ENCODE measurements around the gene CASQ2.

The CASQ2 gene

GRCh38 chr1:115726161-115726560 lies 42.4 kb downstream of the CASQ2 start:
- no peak for TF ChIP-seq CTCF (IDR thresholded peaks at IDR 0.05; ENCODE audit: low read depth, low read length, missing control alignments)
- no peak for DNase-seq (ENCODE audit: extremely low read depth, low read depth)

GRCh38 chr1:115725600-115725999 lies 42.9 kb downstream of the CASQ2 start:
- TF ChIP-seq CTCF (IDR thresholded peaks at IDR 0.05; ENCODE audit: low read depth, low read length, missing control alignments), result no peak
- no peak overlapping the region for H3K4me3 ChIP-seq (replicated peaks; ENCODE audit: low read depth, low read length)

More at GRCh38 chr1:115726161-115726560, 42.4 kb downstream of the CASQ2 start:
- no peak overlapping the region for H3K4me3 ChIP-seq (replicated peaks; ENCODE audit: low read depth, low read length)

GRCh38 chr1:115723756-115724155 lies 44.8 kb downstream of the CASQ2 start:
- no peak for TF ChIP-seq CTCF (IDR thresholded peaks at IDR 0.05; ENCODE audit: low read depth, low read length, missing control alignments)
- DNase-seq (ENCODE audit: extremely low read depth, low read depth), result no peak
- H3K4me3 ChIP-seq (replicated peaks; ENCODE audit: low read depth, low read length), result no peak overlapping the region

More at GRCh38 chr1:115725600-115725999, 42.9 kb downstream of the CASQ2 start:
- no peak for DNase-seq (ENCODE audit: extremely low read depth, low read depth)

- H3K4me3 ChIP-seq (replicated peaks; ENCODE audit: low read depth, low read length), result no peak overlapping the region
- DNase-seq (ENCODE audit: extremely low read depth, low read depth), result no peak
- TF ChIP-seq CTCF (IDR thresholded peaks at IDR 0.05; ENCODE audit: low read depth, low read length, missing control alignments), result no peak
Measured at GRCh38 chr1:115722221-115722620, 46.3 kb downstream of the CASQ2 start.

GRCh38 chr1:115719285-115719684 lies 49.2 kb downstream of the CASQ2 start:
- DNase-seq (ENCODE audit: extremely low read depth, low read depth), result no peak
- no peak for TF ChIP-seq CTCF (IDR thresholded peaks at IDR 0.05; ENCODE audit: low read depth, low read length, missing control alignments)
- no peak overlapping the region for H3K4me3 ChIP-seq (replicated peaks; ENCODE audit: low read depth, low read length)

GRCh38 chr1:115718011-115718754 lies 50.3 kb downstream of the CASQ2 start:
- no peak for DNase-seq (ENCODE audit: extremely low read depth, low read depth)
- H3K4me3 ChIP-seq (replicated peaks; ENCODE audit: low read depth, low read length), result no peak overlapping the region
- TF ChIP-seq CTCF (IDR thresholded peaks at IDR 0.05; ENCODE audit: low read depth, low read length, missing control alignments), result no peak

- H3K4me3 ChIP-seq (replicated peaks; ENCODE audit: low read depth, low read length), result no peak overlapping the region
- peak; percentile 33 for TF ChIP-seq CTCF (IDR thresholded peaks at IDR 0.05; ENCODE audit: low read depth, low read length, missing control alignments)
- DNase-seq (ENCODE audit: extremely low read depth, low read depth), result no peak
Measured at GRCh38 chr1:115717541-115717940, 51.0 kb downstream of the CASQ2 start.
